ENCODE data around the gene CYBRD1. TPM values are rescaled to one million over a fixed set of nuclear protein-coding genes. Genes with fewer than 3 reads are reported as not detected.
"Not testable (repeated sequence)": the region's sequence is repeated elsewhere in the genome, so short reads cannot be mapped to it uniquely, and the experiment has no call there.

The CYBRD1 gene
- total RNA-seq, 4 donors from 2014 or later: 42.3 to 49.0 (median 43.4) TPM

DNA sequence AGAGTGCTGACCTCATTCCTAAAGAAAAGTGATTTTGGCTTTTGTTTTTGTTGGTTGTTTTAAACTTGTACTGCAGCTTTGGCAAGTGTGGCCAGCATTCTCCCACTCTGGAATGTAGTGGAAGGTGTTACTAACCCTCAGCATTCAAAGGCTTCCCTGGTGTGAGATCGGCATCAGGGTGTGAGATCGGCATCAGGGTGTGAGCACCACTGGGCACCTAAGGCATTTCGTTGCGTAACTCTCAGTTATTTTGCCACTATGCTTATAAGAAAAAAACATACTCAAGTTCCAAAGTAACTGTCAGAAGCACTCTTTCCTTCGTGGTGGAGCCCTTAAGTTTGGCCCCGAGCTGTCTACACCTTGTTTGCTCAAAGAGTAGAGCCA lies 1.7 kb downstream of the CYBRD1 start:
- peaks cover 0 to 5% of the 10 kb centered on the region in 2 donors for H3K4me1 ChIP-seq
- peak overlapping the region; percentile 69 to 83 (median 80) for H3K27ac ChIP-seq
- H3K9me3 ChIP-seq: no peaks in the 10 kb centered on the region
- no peak for DNase-seq
- H3K36me3 ChIP-seq: no peaks in the 10 kb centered on the region
- TF ChIP-seq, protein P1, sequence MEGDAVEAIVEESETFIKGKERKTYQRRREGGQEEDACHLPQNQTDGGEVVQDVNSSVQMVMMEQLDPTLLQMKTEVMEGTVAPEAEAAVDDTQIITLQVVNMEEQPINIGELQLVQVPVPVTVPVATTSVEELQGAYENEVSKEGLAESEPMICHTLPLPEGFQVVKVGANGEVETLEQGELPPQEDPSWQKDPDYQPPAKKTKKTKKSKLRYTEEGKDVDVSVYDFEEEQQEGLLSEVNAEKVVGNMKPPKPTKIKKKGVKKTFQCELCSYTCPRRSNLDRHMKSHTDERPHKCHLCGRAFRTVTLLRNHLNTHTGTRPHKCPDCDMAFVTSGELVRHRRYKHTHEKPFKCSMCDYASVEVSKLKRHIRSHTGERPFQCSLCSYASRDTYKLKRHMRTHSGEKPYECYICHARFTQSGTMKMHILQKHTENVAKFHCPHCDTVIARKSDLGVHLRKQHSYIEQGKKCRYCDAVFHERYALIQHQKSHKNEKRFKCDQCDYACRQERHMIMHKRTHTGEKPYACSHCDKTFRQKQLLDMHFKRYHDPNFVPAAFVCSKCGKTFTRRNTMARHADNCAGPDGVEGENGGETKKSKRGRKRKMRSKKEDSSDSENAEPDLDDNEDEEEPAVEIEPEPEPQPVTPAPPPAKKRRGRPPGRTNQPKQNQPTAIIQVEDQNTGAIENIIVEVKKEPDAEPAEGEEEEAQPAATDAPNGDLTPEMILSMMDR (IDR thresholded peaks at IDR 0.05 in 4 of 5, conservative IDR thresholded peaks at IDR 0.05 in 1 of 5): no peak
- no peak for TF ChIP-seq POLR2A (IDR thresholded peaks at IDR 0.05)
- H3K4me3 ChIP-seq: peak overlapping the region; percentile 72 to 78 (median 75)
- peaks cover 4 to 11% (median 5%) of the 10 kb centered on the region in 3 donors for H3K27me3 ChIP-seq
- ATAC-seq: peak in 1 of 2 donors; percentile 19
- in situ Hi-C loops (cut with MboI; ENCODE audit: low sequenced_read_pairs in 4 of 4) (no loop called here), intact Hi-C loops (cut with DNase I; ENCODE audit: low total_unique reads) (no loop called here)

DNA sequence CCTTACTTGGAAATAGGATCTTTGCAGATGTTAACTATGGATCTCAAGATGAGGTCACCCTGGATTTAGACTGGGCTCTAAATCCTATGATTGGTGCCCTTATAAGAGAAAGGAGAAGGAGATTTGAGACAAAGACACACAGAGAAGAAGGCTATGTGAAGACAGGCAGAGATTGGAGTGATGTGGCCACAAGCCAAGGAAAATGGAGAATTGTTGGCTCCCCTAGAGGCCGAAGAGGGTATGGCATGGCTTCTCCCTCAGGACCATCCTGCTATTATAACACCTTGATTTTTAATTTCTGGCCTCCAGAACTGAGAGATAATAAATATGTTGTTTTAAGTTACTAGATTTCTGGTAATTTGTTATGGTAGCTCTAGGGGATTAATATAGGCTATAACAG lies 7.6 kb downstream of the CYBRD1 start:
- in situ Hi-C loops (cut with MboI; ENCODE audit: low sequenced_read_pairs in 4 of 4) (no loop called here), intact Hi-C loops (cut with DNase I; ENCODE audit: low total_unique reads) (no loop called here)
- no peak for TF ChIP-seq POLR2A (IDR thresholded peaks at IDR 0.05)
- TF ChIP-seq, protein P1 (IDR thresholded peaks at IDR 0.05 in 4 of 5, conservative IDR thresholded peaks at IDR 0.05 in 1 of 5): peak in 2 of 5 experiments; percentile 19 to 29
- DNase-seq (no peak), ATAC-seq (no peak)
- H3K4me3 ChIP-seq: no peak overlapping the region
- H3K9me3 ChIP-seq: no peaks in the 10 kb centered on the region
- no peak overlapping the region for H3K27ac ChIP-seq
- H3K36me3 ChIP-seq: no peaks in the 10 kb centered on the region
- no peaks in the 10 kb centered on the region for H3K27me3 ChIP-seq
- H3K4me1 ChIP-seq: no peaks in the 10 kb centered on the region

DNA sequence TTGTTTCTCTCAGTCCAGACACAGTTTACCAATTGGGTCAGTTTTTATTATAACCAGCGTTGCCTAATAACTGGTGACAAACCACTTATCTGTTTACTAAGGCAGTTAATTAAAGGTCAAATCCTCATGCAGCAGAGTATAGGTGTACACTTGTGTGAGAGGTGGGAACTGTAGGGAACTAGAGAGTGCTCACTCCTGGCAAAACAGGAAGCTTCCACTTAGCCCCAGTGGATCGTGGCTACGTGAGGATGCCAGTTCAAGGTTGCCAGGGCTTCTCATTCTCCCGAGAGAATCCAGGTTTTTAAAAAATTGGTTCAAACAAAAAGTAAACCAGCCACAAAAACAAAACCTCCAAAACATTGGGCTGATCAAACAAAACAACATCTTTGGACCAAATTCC lies 8.1 kb downstream of the CYBRD1 start:
- H3K27ac ChIP-seq: peak overlapping the region in 1 of 4 donors; percentile 12
- in situ Hi-C loops (cut with MboI; ENCODE audit: low sequenced_read_pairs in 4 of 4) (no loop called here), intact Hi-C loops (cut with DNase I; ENCODE audit: low total_unique reads) (no loop called here)
- no peak overlapping the region for H3K4me3 ChIP-seq
- no peaks in the 10 kb centered on the region for H3K9me3 ChIP-seq
- no peaks in the 10 kb centered on the region for H3K36me3 ChIP-seq
- DNase-seq (no peak), ATAC-seq (no peak)
- no peaks in the 10 kb centered on the region for H3K4me1 ChIP-seq
- no peaks in the 10 kb centered on the region for H3K27me3 ChIP-seq
- TF ChIP-seq, protein P1 (IDR thresholded peaks at IDR 0.05 in 4 of 5, conservative IDR thresholded peaks at IDR 0.05 in 1 of 5): no peak
- no peak for TF ChIP-seq POLR2A (IDR thresholded peaks at IDR 0.05)

DNA sequence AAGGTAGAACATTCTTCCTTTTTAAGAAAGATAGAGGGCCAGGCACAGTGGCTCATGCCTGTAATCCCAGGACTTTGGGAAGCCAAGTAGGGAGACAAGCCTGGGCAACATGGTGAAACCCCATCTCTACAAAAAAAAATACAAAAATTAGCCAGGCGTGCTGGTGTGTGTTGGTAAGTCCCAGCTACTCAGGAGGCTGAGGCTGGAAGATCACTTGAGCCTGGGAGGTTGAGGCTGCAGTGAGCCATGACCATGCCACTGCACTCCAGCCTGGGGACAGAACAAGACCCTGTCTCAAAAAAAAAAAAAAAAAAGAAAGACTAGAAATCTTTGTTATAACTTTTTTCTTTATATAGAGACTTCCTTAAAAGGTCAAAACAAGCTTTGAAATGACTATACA lies 8.6 kb downstream of the CYBRD1 start:
- intact Hi-C loops (cut with DNase I; ENCODE audit: low total_unique reads); H3K4me1 ChIP-seq; H3K4me3 ChIP-seq; H3K27me3 ChIP-seq; ATAC-seq; H3K9me3 ChIP-seq; DNase-seq; in situ Hi-C loops (cut with MboI; ENCODE audit: low sequenced_read_pairs in 4 of 4); H3K36me3 ChIP-seq: not testable (repeated sequence)
- peak overlapping the region in 1 of 4 donors; percentile 12 for H3K27ac ChIP-seq

DNA sequence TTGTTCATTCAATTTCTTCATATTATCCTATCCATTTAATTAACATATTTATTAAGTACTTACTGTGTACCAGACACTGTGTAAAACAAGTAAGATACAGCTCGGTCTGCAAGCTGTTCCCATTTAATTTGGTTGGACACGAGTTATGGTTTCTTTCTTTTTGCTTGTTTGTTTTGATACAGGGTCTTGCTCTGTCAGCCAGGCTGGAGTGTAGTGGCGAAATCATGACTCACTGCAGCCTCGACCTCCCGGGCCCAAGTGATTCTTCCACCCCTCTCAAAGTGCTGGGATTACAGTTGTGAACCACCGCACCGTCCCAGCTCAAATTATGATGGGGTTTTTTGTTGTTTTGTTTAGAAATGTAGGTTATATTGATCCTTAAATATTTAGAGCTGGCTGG lies 9.0 kb downstream of the CYBRD1 start:
- intact Hi-C loops (cut with DNase I; ENCODE audit: low total_unique reads): no loop called here
- Histone ChIP-seq H3K9me3 (no peaks in the 10 kb centered on the region), H3K27ac (peak overlapping the region in 1 of 4 donors; percentile 19), H3K36me3 (no peaks in the 10 kb centered on the region), H3K4me3 (no peak overlapping the region), H3K4me1 (no peaks in the 10 kb centered on the region), H3K27me3 (no peaks in the 10 kb centered on the region)
- ATAC-seq: peak; percentile 39 to 50
- TF ChIP-seq POLR2A (IDR thresholded peaks at IDR 0.05): no peak
- TF ChIP-seq, protein P1 (IDR thresholded peaks at IDR 0.05 in 4 of 5, conservative IDR thresholded peaks at IDR 0.05 in 1 of 5): no peak
- no peak for DNase-seq
- in situ Hi-C loops (cut with MboI; ENCODE audit: low sequenced_read_pairs in 4 of 4): no loop called here

All from gastrocnemius medialis (tissue), 4 donors.